OCI-LY7 (cell line): ENCODE measurements around the gene CXCR4. TPM values are rescaled to one million over a fixed set of nuclear protein-coding genes. Genes with fewer than 3 reads are reported as not detected.

Source experiments
- BruUV-seq: library from RNA; stranded (reverse); fragments of 400-500 nt; replicated peaks from 2 replicates; lab custom pipeline; 2021; lab: Mats Ljungman, UMichigan
- CTCF ChIA-PET: fragments of 300-600 bp; sonication (Branson Sonifier 250); formaldehyde crosslinking; loops from one replicate; lab custom pipeline; 2022; ENCODE audit warnings: antibody characterized with exemption; ENCODE audit not compliant: unreplicated experiment; lab: Charles Lee
- POLR2A ChIA-PET: fragments of 300-600 bp; sonication (Branson Sonifier 250); formaldehyde crosslinking; loops from one replicate; lab custom pipeline; 2022; ENCODE audit warnings: antibody characterized with exemption; lab: Charles Lee
- DNase-seq: peaks from one replicate; pipeline ENCODE4 v3.0.0-alpha.2; 2015; ENCODE audit warnings: low spot score
- H2AFZ ChIP-seq: fragments of 200-600 bp; sonication (generic), shearing (Covaris generic); 2 replicates; pipeline ENCODE4 v1.6.1; 2014; ENCODE audit warnings: mild to moderate bottlenecking, antibody characterized with exemption, low read length, moderate library complexity
- H3K27ac ChIP-seq: fragments of 200-600 bp; sonication (generic); 2 replicates; pipeline ENCODE4 v1.5.1; 2014; ENCODE audit warnings: mixed run types, low read depth, mild to moderate bottlenecking, moderate library complexity, low read length, inconsistent platforms; ENCODE audit not compliant: poor library complexity, severe bottlenecking
- H3K36me3 ChIP-seq: fragments of 200-600 bp; sonication (generic); 2 replicates; pipeline ENCODE4 v1.6.1; 2014; ENCODE audit warnings: mild to moderate bottlenecking, antibody characterized with exemption, low read length, moderate library complexity, mixed read lengths; ENCODE audit not compliant: insufficient read depth
- H3K4me1 ChIP-seq: fragments of 200-600 bp; sonication (generic); 2 replicates; pipeline ENCODE4 v1.5.1; 2014; ENCODE audit warnings: mild to moderate bottlenecking, low read length; ENCODE audit not compliant: insufficient read depth, poor library complexity, severe bottlenecking
- H3K4me2 ChIP-seq: fragments of 200-600 bp; sonication (generic); 2 replicates; pipeline ENCODE4 v1.6.1; 2014; ENCODE audit warnings: mild to moderate bottlenecking, low read length
- H3K4me3 ChIP-seq: fragments of 200-600 bp; sonication (generic); 2 replicates; pipeline ENCODE4 v1.5.1; 2014; ENCODE audit warnings: mild to moderate bottlenecking, low read depth, low read length; ENCODE audit not compliant: poor library complexity, severe bottlenecking
- H3K79me2 ChIP-seq: fragments of 200-600 bp; sonication (generic); 2 replicates; pipeline ENCODE4 v1.6.1; 2016; ENCODE audit warnings: low read depth, mild to moderate bottlenecking, low read length, moderate library complexity, mixed read lengths; ENCODE audit not compliant: insufficient read depth
- H3K9me2 ChIP-seq: fragments of 200-600 bp; sonication (generic); 2 replicates; pipeline ENCODE4 v1.6.1; 2016; ENCODE audit warnings: mild to moderate bottlenecking, low read length, mixed read lengths; ENCODE audit not compliant: insufficient read depth
- H3K9me3 ChIP-seq: fragments of 200-600 bp; sonication (generic); 2 replicates; pipeline ENCODE4 v1.6.1; 2014; ENCODE audit warnings: mild to moderate bottlenecking, mixed run types, low read length, mixed read lengths
- H4K20me1 ChIP-seq: fragments of 200-600 bp; sonication (generic); 2 replicates; pipeline ENCODE4 v1.6.1; 2014; ENCODE audit warnings: mild to moderate bottlenecking, antibody characterized with exemption, low read length, moderate library complexity, mixed read lengths; ENCODE audit not compliant: insufficient read depth
- EZH2phosphoT487 ChIP-seq: fragments of 200-600 bp; sonication (generic); IDR thresholded peaks from 2 replicates; pipeline ENCODE4 v1.6.1; 2018; ENCODE audit warnings: low read depth, borderline replicate concordance, mild to moderate bottlenecking, mixed run types, antibody characterized with exemption, low read length, moderate library complexity, mixed read lengths
- intact Hi-C: fragments of 100-400 bp; cut with micrococcal nuclease; formaldehyde crosslinking; loops from one replicate; pipeline ENCODE4 v1.10.0; 2022; ENCODE audit not compliant: unreplicated experiment
- total RNA-seq, 2 experiments: library from RNA; depleted of rRNA in 1 of 2; stranded (reverse); fragments of >200 nt in 1 of 2; shearing (Covaris generic) in 1 of 2; gene quantifications; 2 replicates each; pipeline ENCODE4 v1.2.3, GENCODE V29; 2014 to 2022
- TF ChIP-seq, protein P1 (sequence below): fragments of 200-600 bp; sonication (generic); conservative IDR thresholded peaks from 2 replicates; pipeline ENCODE4 v1.5.1; 2014; ENCODE audit warnings: mild to moderate bottlenecking, antibody characterized with exemption, low read length, moderate library complexity, mixed read lengths

CXCR4 gene
- total RNA-seq, 2 experiments from 2014 or later: 243 to 432 TPM

DNA sequence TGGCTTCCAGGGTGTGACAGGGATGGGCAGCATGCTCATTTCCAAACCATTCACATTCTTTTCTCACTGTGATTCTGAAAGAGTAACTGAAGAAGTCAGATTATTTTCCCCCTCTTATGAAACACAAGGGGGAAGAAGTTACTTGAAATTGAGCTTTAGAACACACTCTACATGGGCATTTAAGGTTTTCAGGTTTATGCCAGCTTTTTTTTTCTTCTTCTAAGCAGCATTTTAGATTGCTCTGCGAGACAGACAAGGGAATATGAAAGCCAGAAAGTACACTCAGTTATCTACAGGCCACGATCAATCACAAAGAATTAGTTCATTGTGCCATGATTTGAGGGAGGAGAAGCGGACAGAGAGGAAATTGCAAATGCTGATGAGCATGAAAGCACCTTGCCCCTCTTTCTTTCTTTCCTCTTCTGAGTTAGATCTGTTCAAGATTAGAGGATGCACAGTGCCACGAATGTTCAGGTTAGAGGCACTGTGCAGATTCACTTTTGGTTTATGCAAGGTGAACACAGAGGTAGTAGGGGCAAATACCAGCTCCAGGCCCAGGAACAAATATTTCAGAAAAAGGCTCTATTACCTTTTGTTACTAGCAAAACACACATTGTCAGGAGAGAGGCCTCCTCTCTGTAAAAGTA is 49.2 kb downstream of the CXCR4 start:
- ChIA-PET CTCF (interaction anchor here (1.4 kb wide), 2 partner anchors 9 to 71 kb away, joined by 3 to 5 read pairs; no protein-coding TSS in a partner anchor), POLR2A (interaction anchor here (0.8 to 4.9 kb wide), 5 partner anchors 10 to 62 kb away, joined by 3 to 29 read pairs (median 3); no protein-coding TSS in a partner anchor)
- Histone ChIP-seq H3K79me2 (no peaks in the 10 kb centered on the region), H3K4me3 (no peak overlapping the region), H3K9me3 (peaks cover 34% of the 10 kb centered on the region), H3K9me2 (no peaks in the 10 kb centered on the region), H3K4me1 (peaks cover 58% of the 10 kb centered on the region), H3K27ac (no peak overlapping the region), H3K36me3 (peaks cover 10% of the 10 kb centered on the region; the same call in 1 of the 2 replicates), H4K20me1 (no peaks in the 10 kb centered on the region), H3K4me2 (peak overlapping the region; percentile 44), H2AFZ (peak overlapping the region; percentile 63)
- peak; percentile 30 for DNase-seq
- intact Hi-C loops: no loop called here
- no peak for TF ChIP-seq EZH2phosphoT487
- TF ChIP-seq, protein P1, sequence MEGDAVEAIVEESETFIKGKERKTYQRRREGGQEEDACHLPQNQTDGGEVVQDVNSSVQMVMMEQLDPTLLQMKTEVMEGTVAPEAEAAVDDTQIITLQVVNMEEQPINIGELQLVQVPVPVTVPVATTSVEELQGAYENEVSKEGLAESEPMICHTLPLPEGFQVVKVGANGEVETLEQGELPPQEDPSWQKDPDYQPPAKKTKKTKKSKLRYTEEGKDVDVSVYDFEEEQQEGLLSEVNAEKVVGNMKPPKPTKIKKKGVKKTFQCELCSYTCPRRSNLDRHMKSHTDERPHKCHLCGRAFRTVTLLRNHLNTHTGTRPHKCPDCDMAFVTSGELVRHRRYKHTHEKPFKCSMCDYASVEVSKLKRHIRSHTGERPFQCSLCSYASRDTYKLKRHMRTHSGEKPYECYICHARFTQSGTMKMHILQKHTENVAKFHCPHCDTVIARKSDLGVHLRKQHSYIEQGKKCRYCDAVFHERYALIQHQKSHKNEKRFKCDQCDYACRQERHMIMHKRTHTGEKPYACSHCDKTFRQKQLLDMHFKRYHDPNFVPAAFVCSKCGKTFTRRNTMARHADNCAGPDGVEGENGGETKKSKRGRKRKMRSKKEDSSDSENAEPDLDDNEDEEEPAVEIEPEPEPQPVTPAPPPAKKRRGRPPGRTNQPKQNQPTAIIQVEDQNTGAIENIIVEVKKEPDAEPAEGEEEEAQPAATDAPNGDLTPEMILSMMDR: no peak
- no TSS peak for BruUV-seq

DNA sequence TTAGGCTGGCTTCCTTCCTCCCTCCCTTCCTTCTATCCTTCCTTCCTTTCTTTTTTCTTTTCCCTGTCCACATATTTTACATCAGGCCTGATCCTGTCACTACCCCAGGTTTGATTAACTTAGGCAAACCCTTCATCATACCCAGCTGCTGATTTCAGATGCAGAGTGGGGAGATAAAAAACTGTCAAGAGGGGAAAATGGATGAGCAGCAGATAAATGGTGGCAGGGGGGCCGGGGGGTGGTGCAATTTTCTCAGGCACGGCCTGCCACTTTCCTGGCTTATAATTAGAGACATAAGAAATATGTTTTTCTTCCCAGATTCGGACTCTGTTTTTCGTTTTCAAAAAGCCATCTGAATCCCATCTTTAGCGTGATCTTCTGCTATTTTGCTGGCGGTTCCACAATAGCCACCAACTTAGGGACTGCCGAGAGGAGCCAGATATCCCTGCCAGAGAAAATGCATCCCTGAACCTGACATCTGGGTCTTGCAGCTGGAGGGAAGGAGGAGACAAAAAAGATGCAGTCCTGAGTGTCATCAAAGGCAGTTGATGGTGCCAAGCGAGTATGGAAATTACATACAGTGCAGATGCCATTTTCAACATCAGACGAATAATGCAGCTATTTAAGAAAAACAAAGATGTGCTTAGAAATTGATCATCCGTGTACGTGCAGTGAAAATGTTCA is 49.9 kb downstream of the CXCR4 start:
- peak overlapping the region; percentile 44 for H3K4me2 ChIP-seq
- no peaks in the 10 kb centered on the region for H3K9me2 ChIP-seq
- peaks cover 10% of the 10 kb centered on the region; the same call in 1 of the 2 replicates for H3K36me3 ChIP-seq
- ChIA-PET POLR2A (interaction anchor here (0.5 to 4.9 kb wide), 8 partner anchors 10 to 107 kb away, joined by 3 to 29 read pairs (median 3); no protein-coding TSS in a partner anchor), CTCF (interaction anchor here (1.1 to 1.4 kb wide), 2 partner anchors 9 to 11 kb away, joined by 3 read pairs; no protein-coding TSS in a partner anchor)
- H3K4me1 ChIP-seq: peaks cover 52% of the 10 kb centered on the region
- H3K9me3 ChIP-seq: peaks cover 28% of the 10 kb centered on the region
- H2AFZ ChIP-seq: peak overlapping the region; percentile 63; the same call in 1 of the 2 replicates
- H3K27ac ChIP-seq: no peak overlapping the region
- TF ChIP-seq, protein P1: no peak
- TF ChIP-seq EZH2phosphoT487: no peak
- H3K79me2 ChIP-seq: no peaks in the 10 kb centered on the region
- no peak overlapping the region for H3K4me3 ChIP-seq
- no peak for DNase-seq
- no TSS peak for BruUV-seq
- no peaks in the 10 kb centered on the region for H4K20me1 ChIP-seq
- intact Hi-C loops: no loop called here
